ENCODE data around the gene MAP2K5.

The MAP2K5 gene

DNA sequence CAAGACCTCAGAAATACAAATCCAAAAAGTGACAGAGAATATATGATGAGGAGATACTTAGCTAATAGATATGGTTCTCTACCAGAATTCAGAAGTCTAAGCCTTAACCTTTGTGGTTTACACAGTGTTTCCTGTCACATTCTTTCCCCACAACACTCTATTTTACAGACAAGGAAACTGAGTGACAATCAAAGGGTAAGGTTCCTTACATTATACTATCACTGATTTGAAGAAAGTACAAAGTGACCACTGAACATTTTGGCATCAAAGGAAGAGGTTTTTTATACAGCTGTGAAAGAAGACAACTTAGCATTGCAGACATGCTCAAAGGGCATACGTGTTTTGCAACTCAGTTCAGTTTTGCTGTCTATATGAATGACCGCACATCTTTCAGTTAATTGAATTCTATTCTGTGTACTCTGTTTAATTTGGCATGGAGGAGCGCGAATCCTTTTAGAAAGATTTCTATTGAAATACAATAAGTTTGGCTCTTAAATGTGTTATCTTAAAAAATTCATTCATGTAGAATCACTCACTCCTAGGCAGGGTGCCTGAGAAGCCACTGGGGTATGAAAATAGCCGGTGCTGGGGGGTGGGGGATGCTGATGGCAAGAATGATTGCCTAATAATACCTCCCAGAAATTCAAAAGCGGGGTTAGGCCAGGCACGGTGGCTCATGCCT, 216.3 kb downstream of the MAP2K5 start:
- no peak for DNase-seq (ENCODE audit: low read depth)

- DNase-seq (ENCODE audit: low read depth) = no peak
Measured at GRCh38 chr15:67760901-67761300, 218.4 kb downstream of the MAP2K5 start.

DNA sequence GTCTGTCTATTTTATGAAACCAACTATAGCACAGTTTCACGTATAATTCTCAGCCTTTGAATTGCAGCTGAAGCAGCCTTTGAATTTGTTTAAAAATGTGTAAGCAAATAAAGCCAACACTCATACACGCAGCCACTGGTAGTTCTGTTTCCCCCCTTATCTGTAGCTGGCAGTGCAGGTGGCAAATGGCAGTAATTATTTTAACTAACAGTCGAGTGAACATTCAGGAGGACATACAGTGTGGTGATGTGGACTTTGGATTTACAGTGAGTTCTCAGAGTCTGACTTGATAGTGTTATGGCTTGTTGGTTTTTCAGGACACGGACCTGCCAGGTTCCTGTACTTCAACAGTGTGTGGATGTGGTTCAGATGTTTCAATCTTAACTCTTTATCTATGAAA, 218.8 kb downstream of the MAP2K5 start:
- DNase-seq (ENCODE audit: low read depth) = no peak

- DNase-seq (ENCODE audit: low read depth) = no peak
Measured at GRCh38 chr15:67762610-67763368, 220.3 kb downstream of the MAP2K5 start.

GRCh38 chr15:67765701-67766100, 223.2 kb downstream of the MAP2K5 start:
- no peak for DNase-seq (ENCODE audit: low read depth)

DNA sequence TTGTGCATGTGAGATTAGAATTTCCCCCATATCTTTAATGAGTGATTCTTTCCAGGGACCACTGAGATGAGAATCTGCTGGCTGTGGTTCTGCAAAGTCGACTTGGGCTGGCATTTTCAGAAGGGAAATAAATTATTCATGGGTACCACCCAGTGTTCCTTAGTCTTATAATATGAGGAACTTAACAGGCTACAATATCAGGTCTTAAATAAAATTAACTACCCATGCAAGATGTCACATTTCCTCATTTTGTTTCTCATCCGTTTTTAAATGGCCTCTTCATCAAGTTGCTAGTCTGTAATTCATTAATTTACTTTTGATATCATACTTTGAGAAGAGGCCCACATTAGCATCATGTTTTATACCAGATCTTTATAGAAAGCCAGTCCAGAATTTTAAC, 224.5 kb downstream of the MAP2K5 start:
- DNase-seq (ENCODE audit: low read depth) = no peak

DNA sequence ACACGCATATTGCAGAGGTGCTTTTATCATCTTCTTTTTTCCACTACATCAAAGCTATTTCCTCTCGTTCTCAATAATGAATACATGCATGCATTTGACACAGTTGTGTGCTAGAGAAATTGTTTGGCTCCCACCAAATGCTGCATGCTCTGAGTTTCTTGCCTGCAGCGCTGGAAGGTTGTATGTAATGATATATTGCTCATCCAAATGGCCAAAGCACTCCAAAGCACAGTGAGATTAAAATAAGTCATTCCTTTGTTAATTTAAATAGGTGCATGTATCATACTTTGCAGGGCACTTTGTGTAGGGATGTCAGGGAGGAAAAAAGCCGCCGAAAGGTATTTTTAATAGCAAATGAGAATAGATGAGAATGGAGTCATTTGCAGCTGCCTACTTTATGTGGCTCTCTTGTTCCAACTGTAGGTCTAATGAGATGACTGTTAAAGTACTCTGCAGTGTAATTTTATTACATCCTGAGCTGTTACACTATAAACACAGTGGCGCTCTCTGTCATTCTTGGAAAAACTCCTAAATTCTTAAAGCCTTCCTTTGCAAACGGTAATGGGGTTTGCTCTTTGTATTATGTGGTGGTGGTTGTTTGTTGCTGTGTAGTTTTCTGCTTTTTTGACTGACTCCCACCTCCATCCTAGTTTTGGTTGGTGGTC, 225.9 kb downstream of the MAP2K5 start:
- no peak for DNase-seq (ENCODE audit: low read depth)

GRCh38 chr15:67769497-67770357, 227.2 kb downstream of the MAP2K5 start:
- DNase-seq (ENCODE audit: low read depth) = no peak

DNA sequence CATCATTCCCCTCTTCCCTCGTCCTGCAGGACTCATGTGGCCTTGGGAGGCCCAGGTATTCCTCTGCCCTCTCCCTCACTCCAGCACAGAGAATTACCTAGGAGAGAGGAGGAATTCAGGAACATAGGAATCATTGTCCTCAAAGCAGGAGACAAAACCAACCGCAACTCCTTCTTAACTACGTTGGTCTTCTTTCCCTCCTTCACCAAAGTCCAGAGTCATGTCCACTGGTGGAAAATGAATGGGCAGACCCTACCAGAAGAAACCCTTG, 227.8 kb downstream of the MAP2K5 start:
- DNase-seq (ENCODE audit: low read depth) = no peak

DNA sequence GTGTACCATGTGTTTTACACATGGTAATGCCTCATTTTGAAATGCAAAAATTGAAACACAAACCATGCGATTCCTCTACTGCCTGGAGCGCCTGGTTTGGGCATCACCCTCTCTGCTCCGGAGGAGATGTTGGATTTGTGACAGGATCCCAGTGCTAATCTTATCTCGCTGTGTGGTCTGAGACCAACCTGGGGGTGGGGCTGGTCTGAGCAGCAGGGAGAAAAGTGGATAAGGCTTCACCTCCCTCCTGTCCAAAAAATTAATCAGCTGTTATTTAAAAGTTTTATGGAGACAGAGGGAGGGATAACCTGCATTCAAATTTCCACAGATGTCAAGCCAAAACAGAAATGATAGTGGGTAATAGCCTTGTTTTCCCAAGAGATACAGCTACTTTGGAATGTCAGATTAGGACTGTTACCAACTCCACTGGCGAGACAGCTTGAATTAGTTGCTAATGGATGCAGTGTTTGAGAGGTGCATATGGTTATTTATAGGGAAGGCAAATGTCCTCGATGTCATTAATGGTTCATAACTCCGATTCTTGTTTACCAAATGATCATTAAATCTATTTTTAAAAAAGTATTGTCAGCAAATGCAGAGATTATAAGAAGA, 228.8 kb downstream of the MAP2K5 start:
- DNase-seq (ENCODE audit: low read depth) = no peak

DNA sequence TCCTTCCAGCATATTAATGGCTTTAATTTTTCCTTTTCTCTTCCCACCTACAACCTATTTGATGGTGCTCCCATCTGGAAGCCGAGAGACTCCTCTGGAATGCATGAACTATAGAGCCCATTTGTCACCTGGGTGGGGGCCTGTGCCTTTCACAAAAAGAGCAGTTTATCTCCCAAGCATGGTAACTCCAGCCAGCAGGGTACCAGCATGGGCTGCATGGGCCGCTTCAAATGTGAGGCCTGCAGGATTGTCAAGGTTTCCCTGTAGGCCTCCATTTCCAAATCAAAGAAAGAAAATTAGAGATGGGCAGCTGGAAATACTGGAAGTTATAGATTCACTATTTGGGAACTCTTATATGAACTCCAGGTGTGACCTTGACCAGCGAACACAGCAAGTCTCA, 232.1 kb downstream of the MAP2K5 start:
- DNase-seq (ENCODE audit: low read depth) = no peak

GRCh38 chr15:67775250-67775649, 232.7 kb downstream of the MAP2K5 start:
- no peak for DNase-seq (ENCODE audit: low read depth)

- DNase-seq (ENCODE audit: low read depth) = no peak
Measured at GRCh38 chr15:67775998-67776397, 233.5 kb downstream of the MAP2K5 start.

GRCh38 chr15:67776600-67776999, 234.1 kb downstream of the MAP2K5 start:
- no peak for DNase-seq (ENCODE audit: low read depth)

DNA sequence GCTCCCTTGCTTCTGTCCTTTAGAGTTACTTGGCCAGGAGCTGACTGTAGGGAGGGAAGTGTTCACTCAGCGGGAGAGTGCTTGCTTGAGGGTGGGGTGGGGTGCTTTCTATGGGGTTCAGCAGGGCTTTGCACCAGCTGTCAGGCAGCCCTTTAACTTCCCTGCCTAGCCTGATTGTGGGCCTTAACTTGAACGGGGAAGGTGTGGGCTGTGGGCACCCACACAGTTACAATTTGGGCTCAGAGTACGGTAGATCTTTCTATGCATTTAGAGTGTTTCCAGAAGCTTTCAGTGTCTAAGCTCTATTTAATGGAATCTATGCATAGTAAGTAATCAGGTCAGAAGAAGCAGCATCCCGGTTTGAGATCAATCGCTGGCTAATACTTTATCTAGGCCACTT, 234.6 kb downstream of the MAP2K5 start:
- DNase-seq (ENCODE audit: low read depth) = no peak

GRCh38 chr15:67777773-67778172, 235.3 kb downstream of the MAP2K5 start:
- DNase-seq (ENCODE audit: low read depth) = no peak

DNA sequence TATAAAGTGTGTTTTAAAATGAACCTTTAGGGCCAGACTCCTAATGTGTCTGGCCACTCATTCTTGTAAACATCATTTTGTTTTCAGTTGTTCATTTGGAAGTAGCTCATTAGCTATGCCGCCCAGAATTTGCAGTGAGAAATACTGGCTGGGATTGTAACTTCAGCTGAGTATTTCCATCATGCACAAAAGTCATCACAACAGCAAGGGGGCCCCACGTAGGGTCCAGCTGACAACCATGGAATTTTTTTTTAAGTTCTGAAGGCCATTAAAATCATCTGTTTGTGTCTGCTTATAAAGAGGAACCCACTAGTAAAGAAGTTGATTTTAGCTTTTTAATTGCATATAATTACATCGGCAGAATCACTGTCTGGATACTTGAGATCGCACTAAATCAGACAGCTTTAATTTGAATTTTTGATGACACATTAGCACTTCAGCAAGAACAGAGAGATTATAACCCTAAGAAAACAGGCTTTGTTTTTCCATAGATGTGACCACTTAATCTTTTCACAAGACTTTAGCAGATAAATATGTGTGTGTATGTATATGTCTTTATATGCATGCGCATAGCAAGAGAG, 236.6 kb downstream of the MAP2K5 start:
- no peak for DNase-seq (ENCODE audit: low read depth)

DNA sequence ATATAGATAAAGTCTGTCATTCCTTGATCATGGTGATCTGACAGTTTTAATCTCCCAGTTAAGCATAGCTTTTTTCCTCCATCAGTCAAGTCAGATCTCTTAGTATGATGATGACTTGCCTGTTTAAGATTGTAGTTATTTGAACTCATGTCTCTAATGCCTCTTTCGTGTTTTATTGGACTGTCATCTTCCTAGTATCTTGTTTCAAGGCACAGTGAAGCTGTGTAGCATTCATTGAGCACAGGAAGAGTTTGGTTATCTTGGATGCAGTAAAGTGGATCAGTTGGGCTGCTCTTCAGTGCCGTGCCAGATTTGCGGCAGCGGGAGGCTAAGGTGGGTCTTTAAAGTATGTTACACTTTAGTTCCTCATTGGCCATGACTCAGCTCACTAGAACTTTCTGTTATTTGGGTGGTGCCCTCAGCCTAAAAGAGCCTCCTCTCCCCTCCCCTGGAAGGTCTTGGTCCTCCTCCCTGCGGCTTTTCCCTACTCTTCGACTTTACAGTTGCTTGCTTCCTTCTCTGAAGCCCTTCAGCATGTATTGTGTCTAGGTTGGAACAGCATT, 237.1 kb downstream of the MAP2K5 start:
- no peak for DNase-seq (ENCODE audit: low read depth)

GRCh38 chr15:67781061-67781460, 238.6 kb downstream of the MAP2K5 start:
- no peak for DNase-seq (ENCODE audit: low read depth)

DNA sequence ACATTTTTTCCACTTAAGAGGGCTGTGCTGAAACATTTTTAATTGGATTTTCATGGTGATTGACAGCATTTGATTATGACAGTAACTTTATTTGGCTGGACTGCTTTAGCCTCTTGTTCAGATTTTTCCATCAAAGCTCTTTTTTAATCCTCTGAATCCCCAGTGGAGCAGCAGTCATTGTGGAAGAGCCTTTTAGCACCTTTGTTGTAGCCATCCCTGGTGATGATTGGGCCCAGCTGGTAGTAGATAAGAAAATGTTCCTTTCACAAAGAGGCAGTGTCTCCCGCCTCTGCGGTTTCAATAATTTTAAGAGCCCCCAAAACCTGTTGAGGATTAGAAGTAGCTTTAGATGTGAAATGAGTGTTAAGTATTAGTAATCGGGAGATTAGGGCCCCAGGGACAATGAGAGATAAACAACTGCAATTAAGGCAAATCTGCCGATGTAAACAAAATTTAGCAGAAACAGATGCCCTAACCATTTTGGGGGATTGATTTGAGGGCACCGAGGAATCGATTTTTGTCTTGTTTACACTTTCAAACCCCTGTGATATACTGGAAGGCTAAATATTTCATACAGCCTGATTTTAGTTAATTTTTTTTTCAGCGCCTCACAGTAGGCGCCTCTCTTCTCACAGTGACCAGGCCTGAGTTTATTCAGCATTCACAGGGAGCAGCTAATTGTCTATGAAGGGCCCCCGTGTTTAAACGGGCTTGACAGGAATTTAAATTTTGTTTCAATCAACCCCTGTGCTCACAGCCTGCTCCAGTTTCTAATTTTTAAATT, 239.6 kb downstream of the MAP2K5 start:
- no peak for DNase-seq (ENCODE audit: low read depth)

GRCh38 chr15:67782691-67782991, 240.1 kb downstream of the MAP2K5 start:
- DNase-seq (ENCODE audit: low read depth) = no peak
